Smooth muscle cell (in vitro differentiated cells): Measurements from ENCODE around the gene MAP3K5. TPM values are rescaled to one million over a fixed set of nuclear protein-coding genes. Genes with fewer than 3 reads are reported as not detected.

Experiments
- DNase-seq: peaks from one replicate; lab custom pipeline; 2025; ENCODE audit not compliant: unreplicated experiment; lab: John Stamatoyannopoulos, UW
- H2AFZ ChIP-seq: fragments of 200-600 bp; sonication (generic); 2 replicates; pipeline ENCODE4 v1.6.0; 2016; ENCODE audit warnings: antibody characterized with exemption, low read depth, mild to moderate bottlenecking
- H3F3A ChIP-seq: fragments of 200-600 bp; sonication (generic); 2 replicates; pipeline ENCODE4 v1.6.0; 2017; ENCODE audit warnings: antibody characterized with exemption, low read depth
- H3K27ac ChIP-seq: fragments of 200-600 bp; sonication (generic); 2 replicates; pipeline ENCODE4 v1.5.1; 2016; ENCODE audit warnings: low read depth, mild to moderate bottlenecking
- H3K27me3 ChIP-seq: fragments of 200-600 bp; sonication (generic); 2 replicates; pipeline ENCODE4 v1.6.1; 2016; ENCODE audit warnings: low read depth, mild to moderate bottlenecking
- H3K36me3 ChIP-seq: fragments of 200-600 bp; sonication (generic); 2 replicates; pipeline ENCODE4 v1.5.1; 2016; ENCODE audit warnings: low read depth
- H3K4me1 ChIP-seq: fragments of 200-600 bp; sonication (generic); 2 replicates; pipeline ENCODE4 v1.5.1; 2016; ENCODE audit warnings: low read depth
- H3K4me2 ChIP-seq: fragments of 200-600 bp; sonication (generic); 2 replicates; pipeline ENCODE4 v1.6.0; 2016; ENCODE audit warnings: mild to moderate bottlenecking
- H3K4me3 ChIP-seq: fragments of 200-600 bp; sonication (generic); 2 replicates; pipeline ENCODE4 v1.5.1; 2016; ENCODE audit warnings: mild to moderate bottlenecking
- H3K79me2 ChIP-seq: fragments of 200-600 bp; sonication (generic); 2 replicates; pipeline ENCODE4 v1.6.0; 2016; ENCODE audit warnings: low read depth, mild to moderate bottlenecking
- H3K9ac ChIP-seq: fragments of 200-600 bp; sonication (generic); 2 replicates; pipeline ENCODE4 v1.6.0; 2016; ENCODE audit warnings: low read depth
- H3K9me3 ChIP-seq: fragments of 200-600 bp; sonication (generic); replicated peaks from 2 replicates; pipeline ENCODE4 v1.5.1; 2016; ENCODE audit warnings: low read depth
- H4K20me1 ChIP-seq: fragments of 200-600 bp; sonication (generic); 2 replicates; pipeline ENCODE4 v1.6.0; 2016; ENCODE audit warnings: low read depth
- WGBS: methylation state at CpG from one replicate; pipeline ENCODE4 v1.1.7; 2016; ENCODE audit warnings: low lambda C conversion rate; 5-methylcytosine and 5-hydroxymethylcytosine counted together
- polyA plus RNA-seq: library from polyadenylated mRNA; unstranded; fragments of >200 nt; fragmentation: Nextera tagmentation; extraction: Ambion mirVana; gene quantifications from 2 replicates; pipeline ENCODE4 v1.2.1, GENCODE V29; 2016
- total RNA-seq: library from RNA; depleted of rRNA; stranded (reverse); fragments of >200 nt; gene quantifications from 2 replicates; pipeline ENCODE4 v1.2.3, GENCODE V29; 2014
- TF ChIP-seq, protein P1 (sequence below): fragments of 200-600 bp; sonication (generic); IDR thresholded peaks from 2 replicates; pipeline ENCODE4 v1.5.1; 2017; ENCODE audit warnings: borderline replicate concordance, mild to moderate bottlenecking, antibody characterized with exemption; ENCODE audit not compliant: insufficient read depth, poor library complexity, severe bottlenecking

MAP3K5 gene
- total and polyA plus RNA-seq, 2 experiments from 2014 or later: 0.93 to 2.1 TPM

DNA sequence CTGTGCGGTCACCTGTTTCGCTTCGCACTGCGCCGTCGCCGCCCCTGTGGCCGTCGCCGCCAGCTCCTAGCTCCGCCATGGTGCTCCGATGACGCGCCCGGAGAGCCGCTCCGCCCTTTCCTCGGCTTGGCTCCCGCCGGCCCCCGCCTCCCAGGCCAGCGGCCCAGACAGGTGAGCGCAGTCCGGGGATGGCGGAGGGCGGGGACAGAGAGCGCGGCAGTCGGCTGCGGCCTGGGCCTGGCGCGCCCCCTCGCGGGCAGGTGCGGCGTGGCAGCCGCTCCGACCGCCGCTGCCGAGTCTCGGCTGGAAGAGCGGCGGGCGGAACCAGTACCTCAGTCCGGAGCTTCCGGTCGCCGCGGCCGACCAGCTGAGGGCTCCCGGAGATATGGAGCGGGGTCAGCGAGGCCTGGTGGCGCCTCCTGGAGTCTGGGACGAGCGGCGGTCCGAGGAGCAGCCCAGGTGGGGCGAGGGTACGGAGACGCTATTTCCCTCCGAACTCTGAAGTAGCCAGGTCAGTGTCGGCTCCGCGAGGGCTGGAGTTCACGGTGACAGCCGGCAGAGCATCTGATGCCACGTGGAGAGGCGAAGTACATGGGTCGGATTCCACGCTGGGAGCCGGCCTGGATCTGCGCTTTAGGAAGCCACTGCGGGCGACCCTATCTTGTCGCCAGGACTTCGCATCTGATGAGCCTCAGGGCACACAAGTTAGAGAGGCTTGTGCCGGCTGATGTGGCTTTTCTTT is 241.8 kb downstream of the MAP3K5 start, which contains the start of gene MAP7:
Gene MAP7 (minus strand): TSS at position 93 of the 742 bp plus-strand sequence. CDS start 14 bp downstream, at position 79.
- under 1% methylated on average over 62 of the region's 79 CpGs for WGBS
- peaks cover 42% of the 10 kb centered on the region for H3K27me3 ChIP-seq
- H2AFZ ChIP-seq: peak within 1 kb of the TSS; percentile 92
- H3F3A ChIP-seq: no peaks in the 10 kb centered on the region
- peak within 1 kb of the TSS; percentile 96 for H3K4me2 ChIP-seq
- H3K79me2 ChIP-seq: no peaks in the 10 kb centered on the region
- peak within 1 kb of the TSS; percentile 74 for H3K4me3 ChIP-seq
- no peaks in the 10 kb centered on the region for H3K9me3 ChIP-seq
- H3K4me1 ChIP-seq: peaks cover 12% of the 10 kb centered on the region
- no peaks in the 10 kb centered on the region for H4K20me1 ChIP-seq
- peak within 1 kb of the TSS; percentile 75 for H3K9ac ChIP-seq
- TF ChIP-seq, protein P1, sequence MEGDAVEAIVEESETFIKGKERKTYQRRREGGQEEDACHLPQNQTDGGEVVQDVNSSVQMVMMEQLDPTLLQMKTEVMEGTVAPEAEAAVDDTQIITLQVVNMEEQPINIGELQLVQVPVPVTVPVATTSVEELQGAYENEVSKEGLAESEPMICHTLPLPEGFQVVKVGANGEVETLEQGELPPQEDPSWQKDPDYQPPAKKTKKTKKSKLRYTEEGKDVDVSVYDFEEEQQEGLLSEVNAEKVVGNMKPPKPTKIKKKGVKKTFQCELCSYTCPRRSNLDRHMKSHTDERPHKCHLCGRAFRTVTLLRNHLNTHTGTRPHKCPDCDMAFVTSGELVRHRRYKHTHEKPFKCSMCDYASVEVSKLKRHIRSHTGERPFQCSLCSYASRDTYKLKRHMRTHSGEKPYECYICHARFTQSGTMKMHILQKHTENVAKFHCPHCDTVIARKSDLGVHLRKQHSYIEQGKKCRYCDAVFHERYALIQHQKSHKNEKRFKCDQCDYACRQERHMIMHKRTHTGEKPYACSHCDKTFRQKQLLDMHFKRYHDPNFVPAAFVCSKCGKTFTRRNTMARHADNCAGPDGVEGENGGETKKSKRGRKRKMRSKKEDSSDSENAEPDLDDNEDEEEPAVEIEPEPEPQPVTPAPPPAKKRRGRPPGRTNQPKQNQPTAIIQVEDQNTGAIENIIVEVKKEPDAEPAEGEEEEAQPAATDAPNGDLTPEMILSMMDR: peak; percentile 94
- peak within 1 kb of the TSS; percentile 14 for H3K27ac ChIP-seq
- H3K36me3 ChIP-seq: no peaks in the 10 kb centered on the region
- DNase-seq: no peak

DNA sequence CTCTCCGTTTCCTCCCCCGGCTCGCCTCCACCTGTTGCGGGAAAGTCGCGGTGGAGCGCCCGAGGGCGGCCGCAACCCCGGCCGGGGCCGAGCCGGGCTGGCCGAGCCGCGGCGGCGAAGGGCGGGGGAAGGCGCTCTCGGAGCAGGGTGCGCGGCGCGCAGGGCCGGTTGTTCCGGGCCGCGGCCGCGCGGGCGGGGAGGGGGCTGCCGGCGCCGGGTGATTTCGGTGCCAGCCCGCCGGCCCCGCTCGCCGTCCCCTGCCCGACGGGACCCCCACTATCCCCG is 242.3 kb downstream of the MAP3K5 start:
- Histone ChIP-seq H3K79me2 (no peaks in the 10 kb centered on the region), H3K4me2 (peak overlapping the region; percentile 96), H3K9me3 (no peaks in the 10 kb centered on the region), H3K4me3 (peak overlapping the region; percentile 74), H2AFZ (peak overlapping the region; percentile 92), H4K20me1 (no peaks in the 10 kb centered on the region), H3K4me1 (peaks cover 12% of the 10 kb centered on the region), H3F3A (no peaks in the 10 kb centered on the region), H3K9ac (peak overlapping the region; percentile 75), H3K36me3 (no peaks in the 10 kb centered on the region), H3K27me3 (peaks cover 47% of the 10 kb centered on the region), H3K27ac (peak overlapping the region; percentile 14)
- WGBS: 0% methylated on average over 6 of the region's 46 CpGs
- DNase-seq: no peak
- TF ChIP-seq, protein P1: no peak

DNA sequence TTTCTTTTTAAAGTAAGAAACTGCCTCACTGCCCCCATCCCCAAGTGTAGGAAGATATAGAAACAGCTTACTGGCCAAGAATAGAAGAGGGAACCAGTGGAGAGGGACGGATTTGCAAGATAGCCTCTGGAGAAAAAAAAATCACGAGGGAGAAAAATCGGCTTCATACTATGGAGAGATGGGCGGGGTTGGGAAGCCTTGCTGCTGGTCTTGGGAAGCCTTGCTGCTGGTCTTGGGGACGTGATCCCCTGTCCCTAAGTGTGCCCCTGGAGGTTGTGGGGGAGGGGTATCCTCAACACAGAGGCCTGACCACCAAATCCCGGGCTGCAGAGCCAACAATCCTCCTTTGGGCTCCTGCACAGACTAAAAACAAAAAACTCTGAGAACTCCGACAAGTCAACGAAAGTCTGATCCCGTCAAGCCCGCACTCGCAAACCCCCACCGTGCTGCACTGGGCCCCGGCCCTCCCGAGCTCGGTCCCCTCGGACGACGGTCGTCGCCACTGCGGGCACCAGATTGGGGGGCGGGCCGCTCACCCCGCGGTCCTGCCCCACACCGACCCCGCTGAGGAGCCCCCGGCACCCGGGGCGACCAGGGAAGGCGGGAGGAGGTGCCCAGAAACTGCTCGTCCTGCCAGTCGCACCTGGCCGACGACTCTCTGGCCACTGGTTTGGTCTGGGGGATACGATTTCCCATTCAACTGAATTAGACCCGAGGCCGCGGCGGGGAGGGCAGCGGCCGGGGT is 242.8 kb downstream of the MAP3K5 start:
- H3K27me3 ChIP-seq: peaks cover 51% of the 10 kb centered on the region
- no peaks in the 10 kb centered on the region for H3F3A ChIP-seq
- H3K79me2 ChIP-seq: no peaks in the 10 kb centered on the region
- no peak for DNase-seq
- H3K36me3 ChIP-seq: no peaks in the 10 kb centered on the region
- peak overlapping the region; percentile 75 for H3K9ac ChIP-seq
- H3K4me2 ChIP-seq: peak overlapping the region; percentile 96
- H2AFZ ChIP-seq: peak overlapping the region; percentile 73
- H3K27ac ChIP-seq: peak overlapping the region; percentile 14
- no peaks in the 10 kb centered on the region for H4K20me1 ChIP-seq
- WGBS: 2% methylated on average over 35 of the region's 42 CpGs
- TF ChIP-seq, protein P1: no peak
- peaks cover 12% of the 10 kb centered on the region for H3K4me1 ChIP-seq
- peak overlapping the region; percentile 74 for H3K4me3 ChIP-seq
- H3K9me3 ChIP-seq: no peaks in the 10 kb centered on the region
